ENCODE measurements around the gene SEC23A. TPM values are rescaled to one million over a fixed set of nuclear protein-coding genes. Genes with fewer than 3 reads are reported as not detected.

Gene SEC23A
- total RNA-seq, 1 experiment from 2014 or later: 42.0 TPM

GRCh38 chr14:39083127-39083526 lies 19.9 kb downstream of the SEC23A start:
- no peaks in the 10 kb centered on the region for H3K27me3 ChIP-seq (ENCODE audit: insufficient read depth, low read depth)
- no peak overlapping the region for H2AFZ ChIP-seq
- ChIA-PET POLR2A (ENCODE audit: unreplicated experiment) (no interaction called here), CTCF (no interaction called here)
- no peak overlapping the region for H3K4me3 ChIP-seq
- no peak overlapping the region for H3K27ac ChIP-seq
- H3K9me2 ChIP-seq (ENCODE audit: insufficient read depth): no peaks in the 10 kb centered on the region
- intact Hi-C loops (cut with micrococcal nuclease; ENCODE audit: unreplicated experiment): no loop called here
- H3K36me3 ChIP-seq (ENCODE audit: low read depth): no peaks in the 10 kb centered on the region
- H3K79me2 ChIP-seq (ENCODE audit: low read depth): no peaks in the 10 kb centered on the region
- H3K4me2 ChIP-seq: no peak overlapping the region
- no peaks in the 10 kb centered on the region for H3F3A ChIP-seq (ENCODE audit: insufficient read depth, low read depth)
- H3K9me3 ChIP-seq (ENCODE audit: insufficient read depth, low read depth): no peaks in the 10 kb centered on the region
- no peak for TF ChIP-seq EZH2 (IDR thresholded peaks at IDR 0.05; ENCODE audit: low read depth)
- no peak for TF ChIP-seq CTCF (conservative IDR thresholded peaks at IDR 0.05)
- H3K4me1 ChIP-seq (replicated peaks; ENCODE audit: insufficient read depth): no peaks in the 10 kb centered on the region
- no peak for DNase-seq
- H4K20me1 ChIP-seq (ENCODE audit: insufficient read depth): no peaks in the 10 kb centered on the region
- BruUV-seq (replicated peaks): no TSS peak

- DNase-seq: no peak
- Histone ChIP-seq H4K20me1 (ENCODE audit: insufficient read depth) (no peaks in the 10 kb centered on the region), H3K27me3 (ENCODE audit: insufficient read depth, low read depth) (no peaks in the 10 kb centered on the region), H3K27ac (no peak overlapping the region), H3K36me3 (ENCODE audit: low read depth) (no peaks in the 10 kb centered on the region), H3K4me2 (no peak overlapping the region), H3K9me2 (ENCODE audit: insufficient read depth) (no peaks in the 10 kb centered on the region), H3K79me2 (ENCODE audit: low read depth) (no peaks in the 10 kb centered on the region), H3K4me1 (replicated peaks; ENCODE audit: insufficient read depth) (no peaks in the 10 kb centered on the region), H3K4me3 (no peak overlapping the region), H3K9me3 (ENCODE audit: insufficient read depth, low read depth) (no peaks in the 10 kb centered on the region), H3F3A (ENCODE audit: insufficient read depth, low read depth) (no peaks in the 10 kb centered on the region), H2AFZ (no peak overlapping the region)
- intact Hi-C loops (cut with micrococcal nuclease; ENCODE audit: unreplicated experiment): no loop called here
- TF ChIP-seq EZH2 (IDR thresholded peaks at IDR 0.05; ENCODE audit: low read depth) (no peak), CTCF (conservative IDR thresholded peaks at IDR 0.05) (no peak)
- no TSS peak for BruUV-seq (replicated peaks)
- ChIA-PET POLR2A (ENCODE audit: unreplicated experiment) (no interaction called here), CTCF (no interaction called here)
These were observed 22.1 kb downstream of the SEC23A start for GRCh38 chr14:39080886-39081285.

GRCh38 chr14:39071096-39071495 lies 31.9 kb downstream of the SEC23A start:
- ChIA-PET CTCF (no interaction called here), POLR2A (ENCODE audit: unreplicated experiment) (no interaction called here)
- intact Hi-C loops (cut with micrococcal nuclease; ENCODE audit: unreplicated experiment): no loop called here
- Histone ChIP-seq H3K79me2 (ENCODE audit: low read depth) (no peaks in the 10 kb centered on the region), H3K9me2 (ENCODE audit: insufficient read depth) (no peaks in the 10 kb centered on the region), H3F3A (ENCODE audit: insufficient read depth, low read depth) (no peaks in the 10 kb centered on the region), H3K4me2 (no peak overlapping the region), H3K27ac (no peak overlapping the region), H3K9me3 (ENCODE audit: insufficient read depth, low read depth) (no peaks in the 10 kb centered on the region), H3K27me3 (ENCODE audit: insufficient read depth, low read depth) (no peaks in the 10 kb centered on the region), H3K4me3 (no peak overlapping the region), H2AFZ (no peak overlapping the region), H3K36me3 (ENCODE audit: low read depth) (no peaks in the 10 kb centered on the region; the same call in 1 of the 2 replicates), H3K4me1 (replicated peaks; ENCODE audit: insufficient read depth) (no peaks in the 10 kb centered on the region), H4K20me1 (ENCODE audit: insufficient read depth) (no peaks in the 10 kb centered on the region)
- no peak for DNase-seq
- no TSS peak for BruUV-seq (replicated peaks)
- TF ChIP-seq EZH2 (IDR thresholded peaks at IDR 0.05; ENCODE audit: low read depth): no peak
- TF ChIP-seq CTCF (conservative IDR thresholded peaks at IDR 0.05): no peak

All from PC-9 (cell line).